ENCODE data around the gene CLNK. TPM values are rescaled to one million over a fixed set of nuclear protein-coding genes. Genes with fewer than 3 reads are reported as not detected.

CLNK gene
- total RNA-seq, 4 donors from 2014 or later: 0.17 TPM; not detected in 3

- TF ChIP-seq CTCF (IDR thresholded peaks at IDR 0.05; ENCODE audit: low read depth): no peak
Measured at GRCh38 chr4:10730019-10730418, 45.5 kb upstream of the CLNK start.

DNA sequence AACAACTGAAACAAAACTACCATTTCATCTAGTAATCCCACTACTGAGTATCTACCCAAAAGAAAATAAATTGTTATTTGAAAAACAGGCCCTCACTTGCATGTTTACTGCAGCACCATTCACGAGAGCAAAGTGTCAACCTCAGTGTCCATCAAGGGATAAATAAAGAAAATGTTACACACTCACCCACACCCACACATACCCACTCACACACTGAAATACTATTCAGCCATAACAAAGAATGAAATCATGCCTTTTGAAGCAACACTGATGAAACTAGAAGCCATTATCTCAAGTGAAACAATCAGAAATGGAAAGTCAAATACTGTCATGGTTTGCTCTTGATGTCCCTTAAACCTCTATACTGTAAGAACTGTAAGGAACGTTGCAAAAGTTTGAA is 44.8 kb upstream of the CLNK start:
- no peak for TF ChIP-seq CTCF (IDR thresholded peaks at IDR 0.05; ENCODE audit: low read depth)

DNA sequence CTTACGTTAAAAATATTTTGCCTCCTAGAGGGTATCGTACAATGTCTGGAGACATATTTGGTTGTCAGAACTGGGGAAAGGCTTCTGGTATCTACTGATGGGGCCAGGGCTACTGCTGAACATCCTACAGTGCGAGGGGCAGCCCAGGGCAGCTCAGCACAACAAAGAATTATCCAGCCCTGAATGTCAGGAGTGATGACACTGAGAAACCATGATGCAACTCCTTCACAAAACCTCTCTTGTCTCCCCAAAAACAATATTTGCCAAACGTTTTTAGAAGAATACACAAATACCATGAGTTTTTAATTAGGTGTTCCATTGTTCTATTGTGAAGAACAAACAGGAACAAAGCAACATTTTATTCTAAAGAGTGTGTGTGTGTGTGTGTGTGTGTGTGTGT is 43.4 kb upstream of the CLNK start:
- no peak for TF ChIP-seq CTCF (IDR thresholded peaks at IDR 0.05; ENCODE audit: low read depth)

DNA sequence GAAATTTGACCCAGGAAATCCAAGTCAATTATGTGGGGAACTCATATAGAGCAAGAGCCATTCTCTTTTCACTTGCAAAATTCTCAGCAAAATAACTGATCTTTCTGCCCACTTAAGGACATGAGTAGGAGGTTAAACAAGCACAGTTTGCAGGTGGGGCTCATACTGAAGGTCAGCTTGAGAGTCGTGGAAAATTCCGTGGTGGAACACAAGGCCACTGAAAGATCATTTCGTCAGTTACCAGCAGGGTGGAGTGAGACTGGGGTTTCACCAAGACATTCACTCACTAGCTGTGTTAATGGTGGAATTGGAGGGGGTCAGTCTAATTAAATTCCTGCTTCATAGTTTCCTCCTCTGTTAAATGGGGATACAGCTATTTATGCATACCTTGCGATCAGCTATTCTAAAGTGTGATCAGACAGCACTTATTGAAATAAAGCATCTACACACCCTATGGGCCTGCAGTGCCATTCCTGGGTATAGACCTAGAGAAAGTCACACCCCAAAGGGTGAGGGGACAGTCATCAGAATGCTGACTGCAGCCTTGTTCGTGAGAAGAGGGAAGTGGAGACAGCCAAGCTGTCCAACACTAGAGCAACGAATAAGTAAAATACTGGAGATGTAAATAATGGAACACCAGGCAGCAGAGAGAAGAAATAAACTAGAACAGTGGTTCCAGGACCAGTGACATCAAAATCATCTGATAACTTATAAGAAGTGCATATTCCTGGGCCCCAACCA is 42.7 kb upstream of the CLNK start:
- no peak for TF ChIP-seq CTCF (IDR thresholded peaks at IDR 0.05; ENCODE audit: low read depth)

DNA sequence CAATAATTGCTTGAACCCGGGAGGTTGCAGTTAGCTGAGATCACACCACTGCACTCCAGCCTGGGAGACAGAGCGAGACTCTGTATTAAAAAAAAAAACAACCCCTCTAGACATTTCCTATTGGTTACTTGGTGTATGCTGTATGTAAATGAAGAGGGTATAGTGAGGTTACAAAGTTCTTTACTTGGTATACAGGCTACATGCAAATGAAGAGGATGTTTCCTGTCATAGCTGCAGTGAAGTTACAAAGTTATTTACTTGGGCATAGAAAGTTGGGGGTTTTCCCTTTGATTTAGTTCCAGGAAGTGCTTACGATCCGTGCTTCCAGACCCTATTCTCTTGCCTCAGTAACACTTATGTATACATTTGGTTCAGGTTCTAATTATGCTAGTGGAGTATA is 38.4 kb upstream of the CLNK start:
- no peak for TF ChIP-seq CTCF (IDR thresholded peaks at IDR 0.05; ENCODE audit: low read depth)

DNA sequence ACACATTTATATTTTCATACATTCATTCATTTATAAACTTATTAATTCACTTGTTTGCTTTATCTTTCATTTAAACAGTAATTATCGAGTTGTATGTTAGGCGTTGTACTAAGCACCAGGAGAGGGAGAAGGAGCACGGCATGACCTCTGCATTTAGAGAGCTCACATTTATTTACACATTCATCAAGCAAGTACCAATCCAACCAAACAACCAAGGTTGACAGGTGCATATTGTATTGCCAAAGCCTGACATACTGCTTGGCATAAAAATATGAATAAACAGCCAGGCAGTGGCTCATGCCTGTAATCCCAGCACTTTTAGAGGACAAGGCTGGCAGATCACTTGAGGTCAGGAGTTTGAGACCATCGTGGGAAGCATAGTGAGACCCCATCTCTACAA is 37.0 kb upstream of the CLNK start:
- TF ChIP-seq CTCF (IDR thresholded peaks at IDR 0.05; ENCODE audit: low read depth): no peak

DNA sequence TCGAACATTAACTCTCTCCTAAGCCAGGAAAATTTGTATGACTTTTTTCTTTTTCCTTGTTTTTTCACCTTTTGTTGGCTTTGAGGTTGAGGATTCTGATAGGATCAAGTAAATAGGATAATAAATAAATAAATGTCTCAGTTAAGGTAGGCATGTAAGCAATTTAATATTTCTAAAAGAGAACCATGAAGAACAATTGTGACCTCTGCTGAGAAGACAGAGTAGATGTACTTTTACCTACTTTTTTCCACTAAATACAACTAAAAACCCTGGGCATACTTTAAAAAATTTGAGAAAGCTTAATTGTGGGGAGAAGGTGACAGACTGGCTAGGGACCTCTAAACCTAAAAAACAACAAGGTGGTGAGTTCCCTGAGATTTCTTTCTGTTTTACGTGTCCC is 31.6 kb upstream of the CLNK start:
- no peak for TF ChIP-seq CTCF (IDR thresholded peaks at IDR 0.05; ENCODE audit: low read depth)
